Sciatic nerve (tissue), 2 donors: Measurements from ENCODE around the gene SLC35F4. TPM values are rescaled to one million over a fixed set of nuclear protein-coding genes. Genes with fewer than 3 reads are reported as not detected.
"Not testable (repeated sequence)": the region's sequence is repeated elsewhere in the genome, so short reads cannot be mapped to it uniquely, and the experiment has no call there.

ENCODE experiments used
- ATAC-seq: fragments of 200-7000 bp; cut with Tn5 transposase; one replicate; pipeline ENCODE4 v1.9.1; 2020; ENCODE audit warnings: mild to moderate bottlenecking, moderate library complexity
- DNase-seq: peaks from one replicate; pipeline ENCODE4 v3.0.0-alpha.2; 2020; ENCODE audit warnings: low spot score
- intact Hi-C: fragments of 100-400 bp; cut with DNase I; formaldehyde crosslinking; loops from one replicate; pipeline ENCODE4 v1.14.2; 2022
- total RNA-seq: library from RNA; stranded (reverse); fragmentation: NEBNext Ultra II Directional; extraction: Animal tissue kit (Norgen Biotek cat#: 25700); gene quantifications from one replicate; pipeline ENCODE4 v1.2.1, GENCODE V29; 2021
- donor health status: DM: no; HTN: no; CAD: no.
- donor health status: DM: no; HTN: no; CAD: no.

SLC35F4 gene
- total RNA-seq, 1 donor from 2014 or later, result not detected

- no peak for DNase-seq
- intact Hi-C loops, result no loop called here
- no peak for ATAC-seq
Measured at GRCh38 chr14:57816568-57817284, 49.2 kb downstream of the SLC35F4 start.

- no peak for DNase-seq
- ATAC-seq, result no peak
- intact Hi-C loops, result loop anchor here (5.0 kb wide), 1 partner anchor 123 kb away; no protein-coding TSS in a partner anchor
Measured at GRCh38 chr14:57814726-57815125, 51.2 kb downstream of the SLC35F4 start.

- ATAC-seq (no peak), DNase-seq (no peak)
- intact Hi-C loops, result loop anchor here (5.0 kb wide), 1 partner anchor 125 kb away; no protein-coding TSS in a partner anchor
Measured at GRCh38 chr14:57812741-57813140, 53.2 kb downstream of the SLC35F4 start.

DNA sequence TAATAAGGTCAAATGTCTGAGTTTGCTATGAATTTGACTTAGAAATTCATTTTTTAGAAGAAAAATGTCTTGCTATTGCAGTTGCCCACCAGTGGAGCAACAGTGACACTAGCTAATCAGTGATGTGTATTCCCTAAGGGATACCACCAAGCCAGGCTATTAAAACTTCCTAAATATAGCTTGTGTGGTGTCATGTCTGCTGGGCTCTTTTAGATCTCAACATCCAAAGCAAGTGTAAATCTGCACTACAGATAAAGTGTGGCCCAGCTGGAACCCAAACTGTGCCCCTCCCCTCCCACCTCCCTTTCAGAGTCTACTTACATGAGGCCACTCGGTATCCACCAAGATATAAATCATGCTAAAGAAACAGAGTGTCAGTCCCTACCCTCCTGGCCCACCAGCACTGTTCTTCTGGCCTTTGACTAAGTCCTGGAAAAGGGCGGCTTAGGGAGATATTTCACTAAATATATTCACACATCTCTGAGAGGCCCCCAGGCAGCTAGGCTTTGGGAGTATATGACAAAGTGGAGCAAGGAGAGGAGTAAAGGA is 53.8 kb downstream of the SLC35F4 start:
- no peak for DNase-seq
- intact Hi-C loops, result loop anchor here (5.0 kb wide), 1 partner anchor 125 kb away; no protein-coding TSS in a partner anchor
- no peak for ATAC-seq

GRCh38 chr14:57809808-57810207 is 56.1 kb downstream of the SLC35F4 start:
- ATAC-seq (no peak), DNase-seq (no peak)
- intact Hi-C loops, result loop anchor here (5.0 kb wide), 1 partner anchor 127 kb away; no protein-coding TSS in a partner anchor

DNA sequence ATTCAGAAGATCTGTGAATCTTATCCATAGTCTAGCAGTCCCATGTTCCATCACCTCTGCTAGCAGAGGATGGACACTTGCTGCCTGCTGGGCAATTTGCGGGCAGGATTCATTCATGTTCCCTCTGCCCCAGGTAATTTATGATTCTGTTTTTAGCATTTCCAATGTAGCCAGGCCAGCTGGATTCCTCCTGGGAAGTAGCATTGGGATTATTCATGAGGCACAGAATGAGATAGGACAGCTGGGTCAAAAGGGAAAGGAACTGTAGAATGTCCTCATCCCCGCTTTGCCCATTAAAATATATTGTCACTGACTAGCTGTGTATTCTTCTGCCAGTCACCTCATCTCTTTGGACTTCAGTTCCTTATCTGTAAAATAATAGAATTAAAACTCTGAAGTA is 68.7 kb downstream of the SLC35F4 start:
- intact Hi-C loops, result no loop called here
- ATAC-seq (no peak), DNase-seq (no peak)

DNA sequence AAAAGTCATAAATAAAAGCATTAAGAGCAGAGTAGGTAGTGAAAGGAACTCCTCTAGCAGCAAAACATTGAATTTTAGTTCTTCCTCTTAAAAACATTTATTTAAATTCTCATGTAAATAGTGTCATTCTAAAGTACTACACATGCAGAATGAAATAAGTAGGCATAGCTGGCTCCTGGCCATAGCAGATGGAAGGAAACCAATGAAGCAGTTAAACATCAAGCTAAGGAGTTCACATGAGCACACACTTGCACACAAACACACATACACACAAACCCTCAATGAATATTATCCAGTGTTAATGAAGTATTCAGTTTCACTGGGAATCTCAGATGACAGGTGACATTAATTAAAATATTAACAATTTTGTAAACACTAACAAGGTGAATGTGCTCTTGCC is 69.3 kb downstream of the SLC35F4 start:
- intact Hi-C loops, result no loop called here
- DNase-seq (no peak), ATAC-seq (no peak)

GRCh38 chr14:57785058-57785457 is 80.8 kb downstream of the SLC35F4 start:
- DNase-seq, result no peak
- intact Hi-C loops, result no loop called here
- ATAC-seq, result no peak

DNA sequence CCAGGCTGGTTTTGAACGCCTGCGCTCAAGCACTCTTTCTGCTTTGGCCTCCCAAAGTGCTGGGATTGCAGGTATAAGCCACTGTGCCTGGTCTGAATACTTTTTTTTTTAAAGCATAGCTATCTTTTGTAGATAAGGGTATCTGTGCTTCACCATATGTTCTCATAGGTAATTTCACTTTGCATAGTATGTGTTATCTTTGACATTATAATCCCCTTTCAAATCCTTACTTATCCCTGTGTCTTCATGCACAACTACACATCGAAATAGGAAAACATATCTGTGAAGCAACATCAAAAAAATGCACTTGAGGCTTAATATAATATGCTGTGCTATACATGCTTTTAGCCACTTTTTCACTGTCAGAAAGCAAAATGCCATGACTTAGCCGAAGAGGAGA is 94.1 kb downstream of the SLC35F4 start:
- DNase-seq (no peak), ATAC-seq (no peak)
- intact Hi-C loops, result no loop called here

- no peak for ATAC-seq
- intact Hi-C loops, result no loop called here
- no peak for DNase-seq
Measured at GRCh38 chr14:57769863-57770523, 95.9 kb downstream of the SLC35F4 start.

DNA sequence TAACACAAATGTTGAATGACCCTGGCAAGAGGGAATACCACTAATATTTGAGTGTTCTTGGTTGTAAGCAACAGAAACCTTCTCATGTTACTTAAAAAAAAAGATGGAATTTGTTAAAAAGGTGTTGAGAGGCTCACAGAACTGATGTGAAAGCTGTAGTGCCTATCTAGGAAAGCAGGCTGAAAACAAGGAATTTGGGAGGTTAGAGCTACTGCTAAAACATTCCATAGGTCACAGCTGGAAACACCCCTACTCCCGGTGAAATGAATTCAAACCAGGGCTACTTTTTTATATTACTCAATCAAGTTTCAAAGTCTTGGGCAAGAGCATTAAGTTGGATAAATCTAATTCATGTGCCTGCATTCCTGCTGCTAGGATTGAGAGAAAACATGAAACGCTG is 104.1 kb downstream of the SLC35F4 start:
- intact Hi-C loops, result no loop called here

DNA sequence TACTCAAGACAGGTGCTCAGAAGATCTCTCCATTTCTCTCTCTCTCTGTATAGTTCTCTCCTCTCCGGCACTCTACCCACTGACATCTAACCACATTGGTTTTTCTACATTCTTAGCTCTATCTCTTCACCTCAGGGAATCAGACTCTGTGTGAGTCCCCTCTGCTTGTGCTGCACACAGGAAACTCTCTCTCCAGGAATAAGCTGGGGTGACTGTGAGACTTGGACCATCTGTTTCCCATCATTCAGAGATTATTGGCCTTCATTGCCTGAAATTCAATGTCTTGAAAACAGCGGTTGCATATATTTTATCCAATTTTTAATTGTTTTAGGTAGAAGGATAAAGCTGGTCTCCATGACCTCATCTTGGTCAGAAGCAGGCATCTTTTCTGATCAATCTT is 105.0 kb downstream of the SLC35F4 start:
- DNase-seq (no peak), ATAC-seq (no peak)
- intact Hi-C loops, result no loop called here

More for the DNA sequence above, 104.1 kb downstream of the SLC35F4 start:
- DNase-seq (no peak), ATAC-seq (no peak)

- DNase-seq (no peak), ATAC-seq (no peak)
- intact Hi-C loops, result no loop called here
Measured at GRCh38 chr14:57755018-57755521, 110.8 kb downstream of the SLC35F4 start.

DNA sequence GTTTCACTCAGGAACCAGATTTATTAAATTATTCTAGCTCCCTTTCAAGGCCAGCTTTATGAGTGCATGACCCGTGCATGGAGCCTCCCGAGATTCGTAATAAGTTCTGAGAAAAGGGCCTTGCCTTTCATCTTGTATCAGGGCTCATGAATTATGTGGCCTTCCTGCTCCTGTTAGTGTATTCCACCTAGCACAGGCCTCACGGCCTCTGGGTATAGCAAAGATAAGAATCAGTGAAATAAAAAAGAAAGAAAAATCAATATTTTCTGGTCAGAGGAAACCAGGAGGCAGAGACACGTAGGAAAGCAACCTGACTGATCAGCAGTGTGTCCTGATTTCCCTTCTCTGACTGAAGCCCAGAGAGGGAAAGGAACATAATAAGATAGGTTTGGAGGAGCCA is 111.4 kb downstream of the SLC35F4 start:
- DNase-seq, result no peak
- ATAC-seq, result no peak
- intact Hi-C loops, result no loop called here

- no peak for DNase-seq
- ATAC-seq, result no peak
- intact Hi-C loops, result no loop called here
Measured at GRCh38 chr14:57753821-57754220, 112.1 kb downstream of the SLC35F4 start.

DNA sequence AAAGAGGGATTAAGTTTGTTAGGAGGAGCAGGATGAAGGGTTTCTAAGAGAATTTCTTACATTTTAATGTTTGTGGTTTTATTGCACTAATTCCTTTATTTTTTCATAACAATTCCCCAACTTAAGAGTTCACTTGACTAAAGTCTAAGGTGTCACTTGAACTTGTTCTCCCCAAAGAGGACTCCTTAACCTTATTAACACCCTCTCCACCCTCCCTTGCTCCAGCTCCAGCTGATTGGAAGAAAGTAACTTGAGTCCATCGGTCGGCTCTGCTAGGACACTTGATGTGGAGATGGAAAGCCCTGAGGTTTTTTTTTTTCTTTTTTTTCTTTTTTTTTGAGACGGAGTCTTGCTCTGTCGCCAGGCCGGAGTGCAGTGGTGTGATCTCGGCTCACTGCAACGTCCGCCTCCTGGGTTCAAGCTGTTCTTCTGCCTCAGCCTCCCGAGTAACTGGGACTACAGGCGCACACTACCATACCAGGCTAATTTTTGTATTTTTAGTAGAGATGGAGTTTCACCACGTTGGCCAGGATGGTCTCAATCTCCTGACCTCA is 113.7 kb downstream of the SLC35F4 start:
- DNase-seq, ATAC-seq, intact Hi-C loops: not testable (repeated sequence)

- ATAC-seq (no peak), DNase-seq (no peak)
- intact Hi-C loops, result no loop called here
Measured at GRCh38 chr14:57751400-57751799, 114.5 kb downstream of the SLC35F4 start.

GRCh38 chr14:57749267-57749666 is 116.6 kb downstream of the SLC35F4 start:
- intact Hi-C loops, result no loop called here
- DNase-seq (no peak), ATAC-seq (no peak)

- intact Hi-C loops, result no loop called here
- DNase-seq, result no peak
- no peak for ATAC-seq
Measured at GRCh38 chr14:57748279-57748678, 117.6 kb downstream of the SLC35F4 start.

GRCh38 chr14:57747036-57747435 is 118.9 kb downstream of the SLC35F4 start:
- no peak for ATAC-seq
- no peak for DNase-seq
- intact Hi-C loops, result no loop called here
